ENCODE data around the gene KCNJ12.

- TF ChIP-seq POLR2AphosphoS5 (IDR thresholded peaks at IDR 0.05; ENCODE audit: low read depth, low read length), result no peak
- TF ChIP-seq SIN3A (IDR thresholded peaks at IDR 0.05; ENCODE audit: borderline replicate concordance, insufficient read depth, low read length), result no peak
- TF ChIP-seq REST (IDR thresholded peaks at IDR 0.05; ENCODE audit: insufficient read depth in 1 of 2, low read depth in 2 of 2, low read length in 2 of 2), result no peak
Observed at GRCh38 chr17:21388944-21389343, 12.8 kb downstream of the KCNJ12 start.

All from PFSK-1 (cell line).